ENCODE data around the gene HOXA5. TPM values are rescaled to one million over a fixed set of nuclear protein-coding genes. Genes with fewer than 3 reads are reported as not detected.
A peak's percentile ranks its signal among the peaks of the same experiment; 100 is the strongest.

The HOXA5 gene
- total and polyA plus RNA-seq, 5 donors from 2014 or later, result not detected

- Histone ChIP-seq H3K36me3 (ENCODE audit: control insufficient read depth, insufficient read depth, low read length) (no peaks in the 10 kb centered on the region), H3K9me3 (ENCODE audit: control insufficient read depth in 2 of 2, low read length in 2 of 2) (no peaks in the 10 kb centered on the region), H3K27ac (ENCODE audit: insufficient read depth, low read length, poor library complexity, severe bottlenecking) (no peak overlapping the region), H3K4me3 (ENCODE audit: low read depth, low read length) (no peak overlapping the region), H3K27me3 (ENCODE audit: control insufficient read depth, insufficient read depth, low read length) (peaks cover 56% of the 10 kb centered on the region), H3K4me1 (ENCODE audit: control insufficient read depth, insufficient read depth, low read length, poor library complexity, severe bottlenecking) (peaks cover 37% of the 10 kb centered on the region)
- Mint-ChIP-seq H3K9me3 (peaks cover 0 to 7% (median 0%) of the 10 kb centered on the region in 7 donors), H3K4me1 (peaks cover 10 to 50% (median 23%) of the 10 kb centered on the region in 4 donors), H3K36me3 (no peaks in the 10 kb centered on the region), H3K27me3 (peaks cover 88% of the 10 kb centered on the region), H3K27ac (no peak overlapping the region), H3K4me3 (peak overlapping the region in 3 of 4 donors; percentile 47 to 81 (median 50))
- DNase-seq (no peak), ATAC-seq (ENCODE audit: low read depth in 2 of 2) (no peak)
Observed at GRCh38 chr7:27149842-27150567, 6.5 kb upstream of the HOXA5 start.

- peaks cover 83% of the 10 kb centered on the region for H3K27me3 Mint-ChIP-seq
- no peak overlapping the region for H3K27ac Mint-ChIP-seq
- DNase-seq (no peak), ATAC-seq (ENCODE audit: low read depth in 2 of 2) (no peak)
- Histone ChIP-seq H3K4me3 (ENCODE audit: low read depth, low read length) (no peak overlapping the region), H3K27me3 (ENCODE audit: control insufficient read depth, insufficient read depth, low read length) (peaks cover 52% of the 10 kb centered on the region), H3K27ac (ENCODE audit: insufficient read depth, low read length, poor library complexity, severe bottlenecking) (no peak overlapping the region), H3K9me3 (ENCODE audit: control insufficient read depth in 2 of 2, low read length in 2 of 2) (no peaks in the 10 kb centered on the region), H3K36me3 (ENCODE audit: control insufficient read depth, insufficient read depth, low read length) (no peaks in the 10 kb centered on the region), H3K4me1 (ENCODE audit: control insufficient read depth, insufficient read depth, low read length, poor library complexity, severe bottlenecking) (peaks cover 29% of the 10 kb centered on the region)
- H3K9me3 Mint-ChIP-seq, result peaks cover 0 to 7% (median 0%) of the 10 kb centered on the region in 7 donors
- H3K4me1 Mint-ChIP-seq, result peaks cover 4 to 41% (median 17%) of the 10 kb centered on the region in 4 donors
- no peak overlapping the region for H3K4me3 Mint-ChIP-seq
- no peaks in the 10 kb centered on the region for H3K36me3 Mint-ChIP-seq
Observed at GRCh38 chr7:27148756-27149641, 5.5 kb upstream of the HOXA5 start.

GRCh38 chr7:27148031-27148755 is 4.7 kb upstream of the HOXA5 start:
- Mint-ChIP-seq H3K4me1 (peaks cover 0 to 34% (median 17%) of the 10 kb centered on the region in 4 donors), H3K27me3 (peaks cover 75% of the 10 kb centered on the region), H3K36me3 (no peaks in the 10 kb centered on the region), H3K9me3 (peaks cover 0 to 5% (median 0%) of the 10 kb centered on the region in 7 donors), H3K27ac (no peak overlapping the region), H3K4me3 (peak overlapping the region in 2 of 4 donors; percentile 36 to 56)
- Histone ChIP-seq H3K36me3 (ENCODE audit: control insufficient read depth, insufficient read depth, low read length) (no peaks in the 10 kb centered on the region), H3K27me3 (ENCODE audit: control insufficient read depth, insufficient read depth, low read length) (peaks cover 46% of the 10 kb centered on the region), H3K4me3 (ENCODE audit: low read depth, low read length) (no peak overlapping the region), H3K9me3 (ENCODE audit: control insufficient read depth in 2 of 2, low read length in 2 of 2) (no peaks in the 10 kb centered on the region), H3K27ac (ENCODE audit: insufficient read depth, low read length, poor library complexity, severe bottlenecking) (no peak overlapping the region), H3K4me1 (ENCODE audit: control insufficient read depth, insufficient read depth, low read length, poor library complexity, severe bottlenecking) (peaks cover 29% of the 10 kb centered on the region)
- no peak for ATAC-seq (ENCODE audit: low read depth in 2 of 2)
- no peak for DNase-seq

- Histone ChIP-seq H3K36me3 (ENCODE audit: control insufficient read depth, insufficient read depth, low read length) (no peaks in the 10 kb centered on the region), H3K27ac (ENCODE audit: insufficient read depth, low read length, poor library complexity, severe bottlenecking) (no peak within 1 kb of the TSS), H3K4me1 (ENCODE audit: control insufficient read depth, insufficient read depth, low read length, poor library complexity, severe bottlenecking) (peaks cover 24% of the 10 kb centered on the region), H3K9me3 (ENCODE audit: control insufficient read depth in 2 of 2, low read length in 2 of 2) (no peaks in the 10 kb centered on the region), H3K4me3 (ENCODE audit: low read depth, low read length) (no peak within 1 kb of the TSS), H3K27me3 (ENCODE audit: control insufficient read depth, insufficient read depth, low read length) (peaks cover 41% of the 10 kb centered on the region)
- Mint-ChIP-seq H3K36me3 (no peaks in the 10 kb centered on the region), H3K27ac (peak within 1 kb of the TSS in 1 of 3 donors; percentile 87), H3K4me3 (peak within 1 kb of the TSS in 2 of 4 donors; percentile 36 to 56), H3K4me1 (peaks cover 0 to 32% (median 17%) of the 10 kb centered on the region in 4 donors), H3K27me3 (peaks cover 69% of the 10 kb centered on the region), H3K9me3 (peaks cover 0 to 5% (median 0%) of the 10 kb centered on the region in 7 donors)
- no peak for DNase-seq
- ATAC-seq (ENCODE audit: low read depth in 2 of 2), result no peak
Observed at GRCh38 chr7:27147199-27148030, 3.9 kb upstream of the HOXA5 start, which contains the start of gene HOXA6. TSS of gene HOXA6 (minus strand) at chr7:27147774. CDS start at chr7:27147749, 25 bp downstream.

- DNase-seq, result no peak
- no peaks in the 10 kb centered on the region for H3K9me3 ChIP-seq (ENCODE audit: control insufficient read depth in 2 of 2, low read length in 2 of 2)
- H3K4me1 ChIP-seq (ENCODE audit: control insufficient read depth, insufficient read depth, low read length, poor library complexity, severe bottlenecking), result peaks cover 17% of the 10 kb centered on the region
- Mint-ChIP-seq H3K27me3 (peaks cover 67% of the 10 kb centered on the region), H3K4me3 (peak overlapping the region in 1 of 4 donors; percentile 3), H3K36me3 (no peaks in the 10 kb centered on the region), H3K27ac (no peak overlapping the region), H3K4me1 (peaks cover 0 to 25% (median 14%) of the 10 kb centered on the region in 4 donors), H3K9me3 (peaks cover 0 to 5% (median 0%) of the 10 kb centered on the region in 7 donors)
- no peak overlapping the region for H3K27ac ChIP-seq (ENCODE audit: insufficient read depth, low read length, poor library complexity, severe bottlenecking)
- H3K27me3 ChIP-seq (ENCODE audit: control insufficient read depth, insufficient read depth, low read length), result peaks cover 33% of the 10 kb centered on the region
- no peaks in the 10 kb centered on the region for H3K36me3 ChIP-seq (ENCODE audit: control insufficient read depth, insufficient read depth, low read length)
- no peak for ATAC-seq (ENCODE audit: low read depth in 2 of 2)
- no peak overlapping the region for H3K4me3 ChIP-seq (ENCODE audit: low read depth, low read length)
Observed at GRCh38 chr7:27146491-27147198, 3.2 kb upstream of the HOXA5 start.

GRCh38 chr7:27145914-27146412 is 2.5 kb upstream of the HOXA5 start:
- peaks cover 28% of the 10 kb centered on the region for H3K27me3 ChIP-seq (ENCODE audit: control insufficient read depth, insufficient read depth, low read length)
- no peak for DNase-seq
- Mint-ChIP-seq H3K9me3 (peaks cover 0 to 2% (median 0%) of the 10 kb centered on the region in 7 donors), H3K4me3 (no peak overlapping the region), H3K27me3 (peaks cover 66% of the 10 kb centered on the region), H3K27ac (no peak overlapping the region), H3K4me1 (peaks cover 0 to 18% (median 9%) of the 10 kb centered on the region in 4 donors), H3K36me3 (no peaks in the 10 kb centered on the region)
- H3K36me3 ChIP-seq (ENCODE audit: control insufficient read depth, insufficient read depth, low read length), result no peaks in the 10 kb centered on the region
- H3K4me1 ChIP-seq (ENCODE audit: control insufficient read depth, insufficient read depth, low read length, poor library complexity, severe bottlenecking), result peaks cover 10% of the 10 kb centered on the region
- H3K4me3 ChIP-seq (ENCODE audit: low read depth, low read length), result no peak overlapping the region
- no peaks in the 10 kb centered on the region for H3K9me3 ChIP-seq (ENCODE audit: control insufficient read depth in 2 of 2, low read length in 2 of 2)
- H3K27ac ChIP-seq (ENCODE audit: insufficient read depth, low read length, poor library complexity, severe bottlenecking), result no peak overlapping the region
- no peak for ATAC-seq (ENCODE audit: low read depth in 2 of 2)
